Esophagus squamous epithelium (tissue), 4 donors: Measurements from ENCODE around the gene GIMAP7.

Experiments
- POLR2A ChIP-seq, 4 donors: fragments of 450-650 bp; IDR thresholded peaks; one replicate each; pipeline ENCODE4 v1.6.1; 2017; ENCODE audit warnings: antibody characterized with exemption in 4 of 4, mild to moderate bottlenecking in 4 of 4, moderate library complexity in 3 of 4
- TF ChIP-seq, protein P1 (sequence below), 6 experiments: fragments of 450-650 bp in 4 of 6; fragments of 200-600 bp in 2 of 6; sonication (generic) in 2 of 6; IDR thresholded peaks; one replicate each; pipeline ENCODE4 v1.5.1; 2016 to 2019; ENCODE audit warnings: antibody characterized with exemption in 6 of 6, mild to moderate bottlenecking in 4 of 6, moderate library complexity in 4 of 6

DNA sequence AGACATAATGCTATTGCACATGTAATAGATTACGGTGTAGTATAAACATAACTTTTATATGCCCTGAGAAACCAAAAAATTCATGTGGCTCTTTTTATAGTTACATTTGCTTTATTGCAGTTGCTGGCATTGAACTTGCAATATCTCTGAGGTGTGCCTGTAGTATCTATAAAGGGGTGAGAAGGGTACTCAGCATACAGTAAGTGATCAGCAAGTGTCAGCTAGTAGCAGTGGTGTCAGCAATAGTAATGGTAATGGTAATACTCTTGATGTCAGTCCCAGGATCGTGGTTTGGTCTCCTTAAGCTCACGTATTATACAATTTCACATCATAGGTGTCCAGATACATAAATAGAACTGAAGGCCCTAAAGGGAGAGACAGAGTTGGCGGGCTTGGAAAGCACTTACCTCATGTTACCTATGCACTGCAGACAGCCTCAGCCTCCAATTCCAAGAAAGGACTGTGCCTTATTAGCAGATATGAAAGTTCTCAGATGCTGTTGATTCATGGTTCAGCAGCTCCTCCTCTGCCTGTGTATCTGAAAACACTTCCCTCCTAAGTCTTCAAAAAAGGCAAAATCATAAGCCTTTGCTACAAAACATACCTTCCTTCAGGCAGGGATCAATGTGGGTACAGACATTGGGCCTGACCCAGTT is 6.6 kb upstream of the GIMAP7 start:
- TF ChIP-seq, protein P1, sequence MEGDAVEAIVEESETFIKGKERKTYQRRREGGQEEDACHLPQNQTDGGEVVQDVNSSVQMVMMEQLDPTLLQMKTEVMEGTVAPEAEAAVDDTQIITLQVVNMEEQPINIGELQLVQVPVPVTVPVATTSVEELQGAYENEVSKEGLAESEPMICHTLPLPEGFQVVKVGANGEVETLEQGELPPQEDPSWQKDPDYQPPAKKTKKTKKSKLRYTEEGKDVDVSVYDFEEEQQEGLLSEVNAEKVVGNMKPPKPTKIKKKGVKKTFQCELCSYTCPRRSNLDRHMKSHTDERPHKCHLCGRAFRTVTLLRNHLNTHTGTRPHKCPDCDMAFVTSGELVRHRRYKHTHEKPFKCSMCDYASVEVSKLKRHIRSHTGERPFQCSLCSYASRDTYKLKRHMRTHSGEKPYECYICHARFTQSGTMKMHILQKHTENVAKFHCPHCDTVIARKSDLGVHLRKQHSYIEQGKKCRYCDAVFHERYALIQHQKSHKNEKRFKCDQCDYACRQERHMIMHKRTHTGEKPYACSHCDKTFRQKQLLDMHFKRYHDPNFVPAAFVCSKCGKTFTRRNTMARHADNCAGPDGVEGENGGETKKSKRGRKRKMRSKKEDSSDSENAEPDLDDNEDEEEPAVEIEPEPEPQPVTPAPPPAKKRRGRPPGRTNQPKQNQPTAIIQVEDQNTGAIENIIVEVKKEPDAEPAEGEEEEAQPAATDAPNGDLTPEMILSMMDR (IDR thresholded peaks at IDR 0.05) = no peak
- TF ChIP-seq POLR2A (IDR thresholded peaks at IDR 0.05) = no peak
